Thyroid gland (tissue), 4 donors: Measurements from ENCODE around the gene PTRH1. TPM values are rescaled to one million over a fixed set of nuclear protein-coding genes. Genes with fewer than 3 reads are reported as not detected.

Experiments
- DNase-seq, 2 donors: peaks; one replicate each; pipeline ENCODE4 v3.0.0-alpha.2; 2019
- H3K27ac ChIP-seq, 3 donors: fragments of 200-600 bp; sonication (generic); 1 replicate in 2 of 3; 2 replicates in 1 of 3; pipeline ENCODE4 v1.5.1; 2016 to 2019; ENCODE audit warnings: mild to moderate bottlenecking in 1 of 3, moderate library complexity in 1 of 3
- H3K27me3 ChIP-seq: fragments of 200-600 bp; sonication (generic); one replicate; pipeline ENCODE4 v1.5.1; 2019
- H3K36me3 ChIP-seq, 2 donors: fragments of 200-600 bp; sonication (generic); one replicate each; pipeline ENCODE4 v1.5.1; 2016 to 2019
- H3K4me1 ChIP-seq, 2 donors: fragments of 200-600 bp; sonication (generic); one replicate each; pipeline ENCODE4 v1.5.1; 2017 to 2019
- H3K4me3 ChIP-seq, 3 donors: fragments of 200-600 bp; sonication (generic); replicated peaks in 1 of 3; 1 replicate in 2 of 3; 2 replicates in 1 of 3; pipeline ENCODE4 v1.5.1; 2016; ENCODE audit warnings: mild to moderate bottlenecking in 1 of 3
- H3K9me3 ChIP-seq: fragments of 200-600 bp; sonication (generic); one replicate; pipeline ENCODE4 v1.5.1; 2017
- POLR2A ChIP-seq, 2 donors: fragments of 450-650 bp; IDR thresholded peaks; one replicate each; pipeline ENCODE4 v1.6.1; 2017; ENCODE audit warnings: antibody characterized with exemption in 2 of 2, mild to moderate bottlenecking in 2 of 2, moderate library complexity in 1 of 2
- WGBS, 2 donors: methylation state at CpG; one replicate each; pipeline ENCODE4 v1.1.5; 2017; 5-methylcytosine and 5-hydroxymethylcytosine counted together
- intact Hi-C: fragments of 100-400 bp; cut with DNase I; formaldehyde crosslinking; loops from one replicate; pipeline ENCODE4 v1.15.1; 2023
- total RNA-seq, 4 donors: library from RNA; depleted of rRNA; stranded (reverse); fragments of >200 nt; gene quantifications; one replicate each; pipeline ENCODE4 v1.2.3, GENCODE V29; 2016
- TF ChIP-seq, protein P1 (sequence below), 6 experiments: fragments of 200-600 bp in 3 of 6; fragments of 450-650 bp in 3 of 6; sonication (generic) in 3 of 6; IDR thresholded peaks; one replicate each; pipeline ENCODE4 v1.5.1; 2016 to 2019; ENCODE audit warnings: antibody characterized with exemption in 6 of 6, mild to moderate bottlenecking in 2 of 6, inconsistent platforms in 1 of 6, moderate library complexity in 1 of 6

The PTRH1 gene
- total RNA-seq, 4 donors from 2014 or later, result 24.1 to 64.3 (median 43.4) TPM

DNA sequence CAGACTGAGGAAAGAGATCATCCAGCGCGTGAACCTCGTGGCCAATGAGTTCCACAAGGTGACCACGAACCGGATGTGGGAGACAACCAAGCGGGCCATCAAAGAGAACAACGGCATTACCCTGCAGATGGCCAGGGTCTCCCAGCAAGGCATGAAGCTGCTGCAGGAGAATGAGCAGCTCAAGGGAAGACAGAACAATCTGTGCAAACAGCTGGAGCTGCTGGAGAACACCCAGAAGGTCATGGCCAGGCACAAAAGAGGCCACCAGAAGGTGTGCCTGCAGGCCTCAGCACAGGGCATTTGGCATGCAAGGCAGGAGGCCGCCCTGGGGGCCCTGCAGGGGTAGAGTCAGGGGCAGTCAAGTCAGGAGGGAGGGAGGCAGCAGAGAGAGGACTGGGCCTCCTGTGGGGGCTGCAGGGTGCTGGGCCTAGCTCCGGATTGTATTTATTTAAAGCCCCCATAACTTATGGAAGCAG lies 4.2 kb downstream of the PTRH1 start:
- H3K4me3 ChIP-seq, result no peak overlapping the region
- H3K27ac ChIP-seq, result no peak overlapping the region
- 81 to 89% methylated on average over 9 of the region's 9 CpGs for WGBS, 2 donors
- DNase-seq, result no peak
- no peaks in the 10 kb centered on the region for H3K9me3 ChIP-seq
- intact Hi-C loops, result no loop called here
- TF ChIP-seq, protein P1, sequence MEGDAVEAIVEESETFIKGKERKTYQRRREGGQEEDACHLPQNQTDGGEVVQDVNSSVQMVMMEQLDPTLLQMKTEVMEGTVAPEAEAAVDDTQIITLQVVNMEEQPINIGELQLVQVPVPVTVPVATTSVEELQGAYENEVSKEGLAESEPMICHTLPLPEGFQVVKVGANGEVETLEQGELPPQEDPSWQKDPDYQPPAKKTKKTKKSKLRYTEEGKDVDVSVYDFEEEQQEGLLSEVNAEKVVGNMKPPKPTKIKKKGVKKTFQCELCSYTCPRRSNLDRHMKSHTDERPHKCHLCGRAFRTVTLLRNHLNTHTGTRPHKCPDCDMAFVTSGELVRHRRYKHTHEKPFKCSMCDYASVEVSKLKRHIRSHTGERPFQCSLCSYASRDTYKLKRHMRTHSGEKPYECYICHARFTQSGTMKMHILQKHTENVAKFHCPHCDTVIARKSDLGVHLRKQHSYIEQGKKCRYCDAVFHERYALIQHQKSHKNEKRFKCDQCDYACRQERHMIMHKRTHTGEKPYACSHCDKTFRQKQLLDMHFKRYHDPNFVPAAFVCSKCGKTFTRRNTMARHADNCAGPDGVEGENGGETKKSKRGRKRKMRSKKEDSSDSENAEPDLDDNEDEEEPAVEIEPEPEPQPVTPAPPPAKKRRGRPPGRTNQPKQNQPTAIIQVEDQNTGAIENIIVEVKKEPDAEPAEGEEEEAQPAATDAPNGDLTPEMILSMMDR (IDR thresholded peaks at IDR 0.05), result no peak
- no peak for TF ChIP-seq POLR2A (IDR thresholded peaks at IDR 0.05)
- peaks cover 17 to 18% of the 10 kb centered on the region in 2 donors for H3K4me1 ChIP-seq
- no peaks in the 10 kb centered on the region for H3K27me3 ChIP-seq
- no peaks in the 10 kb centered on the region for H3K36me3 ChIP-seq

DNA sequence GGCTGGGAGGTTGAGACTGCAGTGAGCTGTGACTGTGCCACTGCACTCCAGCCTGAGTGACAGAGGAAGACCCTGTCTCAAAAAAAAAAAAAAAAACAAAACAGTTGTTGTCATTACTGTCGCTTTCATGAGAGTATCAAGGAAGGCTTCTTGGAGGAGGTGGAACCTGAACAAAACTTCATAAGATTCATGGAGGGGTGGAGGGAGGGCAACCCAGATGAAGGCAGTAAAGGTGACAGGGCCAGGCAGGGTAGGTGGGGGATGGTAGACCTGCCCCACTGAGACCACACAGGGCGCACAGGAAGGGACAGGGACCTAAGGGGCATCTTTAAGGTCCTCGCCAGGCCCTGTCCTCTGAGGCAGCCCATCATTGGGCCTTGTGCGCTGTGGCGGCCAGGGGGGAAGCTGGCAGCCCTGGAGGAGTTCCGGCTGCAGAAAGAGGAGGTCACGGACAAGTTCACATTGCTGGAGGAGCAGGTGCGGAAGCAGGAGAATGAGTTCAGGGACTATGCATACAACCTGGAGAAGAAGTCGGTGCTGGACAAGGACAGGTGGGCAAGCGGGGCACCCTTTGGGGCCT lies 5.2 kb downstream of the PTRH1 start:
- Histone ChIP-seq H3K36me3 (no peaks in the 10 kb centered on the region), H3K4me3 (no peak overlapping the region), H3K27ac (no peak overlapping the region), H3K4me1 (peaks cover 13 to 20% of the 10 kb centered on the region in 2 donors), H3K9me3 (no peaks in the 10 kb centered on the region), H3K27me3 (no peaks in the 10 kb centered on the region)
- 95 to 96% methylated on average over 9 to 10 of the region's 10 CpGs for WGBS, 2 donors
- no peak for TF ChIP-seq POLR2A (IDR thresholded peaks at IDR 0.05)
- TF ChIP-seq, protein P1 (IDR thresholded peaks at IDR 0.05), result no peak
- no peak for DNase-seq
- intact Hi-C loops, result no loop called here

DNA sequence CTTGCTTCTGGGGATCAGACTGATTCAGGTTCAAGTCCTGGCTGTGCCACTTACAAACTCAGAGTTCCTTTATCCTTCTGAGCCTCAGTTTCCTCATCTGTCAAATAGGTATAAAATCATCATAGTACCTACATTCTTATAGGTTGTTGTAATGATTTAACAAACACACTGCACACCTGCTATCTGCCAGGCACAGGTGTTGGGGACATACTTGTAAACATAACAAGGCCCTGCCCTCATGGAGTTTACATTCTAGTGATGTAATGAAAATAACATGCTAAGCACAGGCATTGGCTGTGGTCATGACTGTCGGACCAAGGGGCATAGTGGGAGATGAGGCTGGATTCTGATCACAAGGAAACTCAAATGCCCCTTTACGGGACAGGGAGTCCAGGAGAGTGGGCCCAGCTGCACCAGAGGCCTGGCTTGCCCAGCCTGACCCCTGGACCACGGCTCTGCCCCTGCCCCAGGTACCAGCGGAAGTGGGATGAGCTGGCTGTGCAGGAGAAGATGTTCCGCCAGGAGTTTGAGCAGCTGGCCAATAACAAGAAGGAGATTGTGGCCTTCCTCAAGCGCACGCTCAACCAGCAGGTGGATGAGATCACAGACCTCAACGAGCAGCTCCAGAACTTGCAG lies 6.4 kb downstream of the PTRH1 start:
- DNase-seq, result no peak
- Histone ChIP-seq H3K27me3 (no peaks in the 10 kb centered on the region), H3K36me3 (no peaks in the 10 kb centered on the region), H3K4me3 (no peak overlapping the region), H3K9me3 (no peaks in the 10 kb centered on the region), H3K4me1 (peaks cover under 1 to 12% of the 10 kb centered on the region in 2 donors), H3K27ac (no peak overlapping the region)
- no peak for TF ChIP-seq POLR2A (IDR thresholded peaks at IDR 0.05)
- TF ChIP-seq, protein P1 (IDR thresholded peaks at IDR 0.05), result no peak
- intact Hi-C loops, result no loop called here
- 96 to 97% methylated on average over 8 of the region's 8 CpGs for WGBS, 2 donors

DNA sequence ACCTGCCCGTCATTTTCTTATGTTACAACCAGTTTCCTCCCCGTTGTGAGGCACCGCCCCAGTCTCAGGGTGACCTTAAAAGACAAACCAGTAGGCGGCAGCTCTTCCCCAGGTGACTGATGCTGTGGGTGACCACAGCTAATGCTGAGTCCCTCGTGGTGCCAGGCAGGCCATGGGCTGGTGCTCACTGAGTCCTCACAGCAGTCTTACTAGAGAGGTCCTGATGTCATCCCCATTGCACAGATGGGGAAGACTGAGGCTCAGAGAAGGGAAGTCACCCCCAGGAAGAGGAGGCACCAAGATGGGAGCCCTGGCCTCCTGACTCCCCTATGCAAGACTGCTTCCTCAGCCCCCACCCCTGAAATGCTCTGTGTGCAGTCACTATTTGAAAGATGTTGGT lies 7.7 kb downstream of the PTRH1 start:
- intact Hi-C loops, result no loop called here
- Histone ChIP-seq H3K36me3 (no peaks in the 10 kb centered on the region), H3K4me1 (peaks cover 0 to 9% of the 10 kb centered on the region in 2 donors), H3K27me3 (no peaks in the 10 kb centered on the region), H3K27ac (no peak overlapping the region), H3K9me3 (no peaks in the 10 kb centered on the region), H3K4me3 (no peak overlapping the region)
- no peak for DNase-seq
- WGBS, 2 donors, result 59 to 69% methylated on average over 5 of the region's 5 CpGs
- TF ChIP-seq, protein P1 (IDR thresholded peaks at IDR 0.05), result no peak
- TF ChIP-seq POLR2A (IDR thresholded peaks at IDR 0.05), result no peak

DNA sequence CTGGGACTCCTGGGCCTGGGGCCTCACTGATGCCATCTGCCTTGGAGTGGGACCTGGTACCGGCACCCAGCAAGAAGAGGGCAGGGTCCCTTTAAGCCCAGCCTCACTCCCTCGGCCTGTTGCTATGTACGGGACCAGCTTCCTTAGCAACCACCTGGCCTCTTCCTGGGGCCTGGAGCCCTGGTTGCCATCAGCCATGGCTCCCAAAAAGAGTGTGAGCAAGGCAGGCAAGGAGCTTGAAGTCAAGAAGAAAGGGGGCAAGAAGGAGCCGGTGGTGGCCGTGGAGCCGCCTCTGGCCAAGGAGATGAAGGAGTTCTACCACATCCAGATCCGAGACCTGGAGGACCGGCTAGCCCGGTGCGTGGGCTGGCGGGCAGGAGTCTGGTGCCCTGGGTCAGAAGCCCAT lies 8.6 kb downstream of the PTRH1 start, which contains the start of gene CFAP157:
CFAP157 (plus strand) TSS at position 153 of the 406 bp plus-strand sequence; CDS start at position 197, 44 bp downstream.
- WGBS, 2 donors, result 64 to 71% methylated on average over 10 to 11 of the region's 11 CpGs
- no peak for DNase-seq
- peaks cover 2 to 10% of the 10 kb centered on the region in 2 donors for H3K4me1 ChIP-seq
- peak within 1 kb of the TSS in 1 of 3 donors; percentile 41 for H3K27ac ChIP-seq
- H3K36me3 ChIP-seq, result no peaks in the 10 kb centered on the region
- no peak within 1 kb of the TSS for H3K4me3 ChIP-seq
- no peaks in the 10 kb centered on the region for H3K27me3 ChIP-seq
- TF ChIP-seq, protein P1 (IDR thresholded peaks at IDR 0.05), result no peak
- no peak for TF ChIP-seq POLR2A (IDR thresholded peaks at IDR 0.05)
- intact Hi-C loops, result no loop called here
- H3K9me3 ChIP-seq, result no peaks in the 10 kb centered on the region
